Panc1 (cell line): ENCODE measurements around the gene SNX22. TPM values are rescaled to one million over a fixed set of nuclear protein-coding genes. Genes with fewer than 3 reads are reported as not detected.

Experiments
- ATAC-seq: fragments of 200-7000 bp; cut with Tn5 transposase; 2 replicates; pipeline ENCODE4 v1.9.1; 2020; ENCODE audit warnings: mild to moderate bottlenecking, moderate library complexity
- BruUV-seq: library from RNA; stranded (reverse); fragments of 400-500 nt; replicated peaks from 2 replicates; lab custom pipeline; 2021; lab: Mats Ljungman, UMichigan
- CTCF ChIA-PET: fragments of 300-600 bp; sonication (Branson Sonifier 250); formaldehyde crosslinking; loops from one replicate; lab custom pipeline; 2022; ENCODE audit warnings: antibody characterized with exemption; lab: Charles Lee
- POLR2A ChIA-PET: fragments of 300-600 bp; sonication (Branson Sonifier 250); formaldehyde crosslinking; loops from one replicate; lab custom pipeline; 2022; ENCODE audit warnings: antibody characterized with exemption; lab: Charles Lee
- DNase-seq: peaks from one replicate; pipeline ENCODE4 v3.0.0-alpha.2; 2010; ENCODE audit warnings: low read depth, low spot score
- H3K27ac ChIP-seq: 2 replicates; pipeline ENCODE4 v1.5.1; 2011; ENCODE audit warnings: mild to moderate bottlenecking, low read length, inconsistent platforms
- H3K27me3 ChIP-seq: fragments of 200-500 bp; sonication (Bioruptor generic); 2 replicates; pipeline ENCODE4 v1.6.0; 2014; ENCODE audit warnings: low read length, inconsistent platforms; ENCODE audit not compliant: control insufficient read depth, insufficient read depth
- H3K36me3 ChIP-seq: fragments of 200-500 bp; sonication (Bioruptor generic); 2 replicates; pipeline ENCODE4 v1.5.1; 2014; ENCODE audit warnings: inconsistent platforms, mild to moderate bottlenecking, low read length, moderate library complexity; ENCODE audit not compliant: control insufficient read depth, insufficient read depth
- H3K4me1 ChIP-seq: 2 replicates; pipeline ENCODE4 v1.5.1; 2011; ENCODE audit warnings: inconsistent platforms, mild to moderate bottlenecking, low read length, moderate library complexity; ENCODE audit not compliant: control insufficient read depth, insufficient read depth
- H3K4me3 ChIP-seq, 2 experiments: 2 replicates each; pipeline ENCODE4 v1.5.1; 2011 to 2012; ENCODE audit warnings: low read depth in 2 of 2, low read length in 2 of 2, mild to moderate bottlenecking in 2 of 2, inconsistent platforms in 1 of 2, moderate library complexity in 1 of 2
- H3K9me3 ChIP-seq: fragments of 200-500 bp; sonication (Bioruptor generic); 2 replicates; pipeline ENCODE4 v1.5.1; 2014; ENCODE audit warnings: low read depth, mild to moderate bottlenecking, inconsistent platforms, low read length, moderate library complexity; ENCODE audit not compliant: control insufficient read depth, insufficient read depth
- POLR2AphosphoS5 ChIP-seq: IDR thresholded peaks from 2 replicates; pipeline ENCODE4 v1.6.1; 2012; ENCODE audit warnings: mild to moderate bottlenecking, low read depth, low read length, moderate library complexity
- REST ChIP-seq, 2 experiments: IDR thresholded peaks; 2 replicates each; pipeline ENCODE4 v1.6.1; 2011 to 2012; ENCODE audit warnings: low read depth in 2 of 2, control low read depth in 1 of 2, low read length in 1 of 2, mild to moderate bottlenecking in 1 of 2, moderate library complexity in 1 of 2; ENCODE audit not compliant: insufficient read depth in 1 of 2
- SIN3A ChIP-seq: IDR thresholded peaks from 2 replicates; pipeline ENCODE4 v1.6.1; 2012; ENCODE audit warnings: low read depth, mild to moderate bottlenecking, low read length, moderate library complexity, borderline replicate concordance; ENCODE audit not compliant: insufficient read depth
- TCF7L2 ChIP-seq: IDR thresholded peaks from 2 replicates; pipeline ENCODE4 v1.6.1; 2011; ENCODE audit warnings: mild to moderate bottlenecking, low read depth, low read length, inconsistent platforms
- in situ Hi-C: cut with HindIII; loops from 2 replicates; pipeline ENCODE4 v1.10.0; 2016; ENCODE audit warnings: low sequenced_read_pairs, low pct_unique_long_range_greater_than_20kb
- intact Hi-C: fragments of 100-400 bp; cut with micrococcal nuclease; formaldehyde crosslinking; loops from one replicate; pipeline ENCODE4 v1.10.0; 2022; ENCODE audit not compliant: unreplicated experiment
- total RNA-seq: library from RNA; stranded (reverse); gene quantifications from one replicate; pipeline ENCODE4 v1.2.1, GENCODE V29; 2021; ENCODE audit not compliant: unreplicated experiment
- TF ChIP-seq, protein P1 (sequence below): fragments of 450-650 bp; IDR thresholded peaks from 2 replicates; pipeline ENCODE4 v1.5.1; 2017; ENCODE audit warnings: mild to moderate bottlenecking

SNX22 gene
- total RNA-seq, 1 experiment from 2014 or later = 2.3 TPM

GRCh38 chr15:64149893-64150578 is 1.5 kb upstream of the SNX22 start:
- ATAC-seq = no peak
- in situ Hi-C loops (no loop called here), intact Hi-C loops (no loop called here)
- TF ChIP-seq, protein P1, sequence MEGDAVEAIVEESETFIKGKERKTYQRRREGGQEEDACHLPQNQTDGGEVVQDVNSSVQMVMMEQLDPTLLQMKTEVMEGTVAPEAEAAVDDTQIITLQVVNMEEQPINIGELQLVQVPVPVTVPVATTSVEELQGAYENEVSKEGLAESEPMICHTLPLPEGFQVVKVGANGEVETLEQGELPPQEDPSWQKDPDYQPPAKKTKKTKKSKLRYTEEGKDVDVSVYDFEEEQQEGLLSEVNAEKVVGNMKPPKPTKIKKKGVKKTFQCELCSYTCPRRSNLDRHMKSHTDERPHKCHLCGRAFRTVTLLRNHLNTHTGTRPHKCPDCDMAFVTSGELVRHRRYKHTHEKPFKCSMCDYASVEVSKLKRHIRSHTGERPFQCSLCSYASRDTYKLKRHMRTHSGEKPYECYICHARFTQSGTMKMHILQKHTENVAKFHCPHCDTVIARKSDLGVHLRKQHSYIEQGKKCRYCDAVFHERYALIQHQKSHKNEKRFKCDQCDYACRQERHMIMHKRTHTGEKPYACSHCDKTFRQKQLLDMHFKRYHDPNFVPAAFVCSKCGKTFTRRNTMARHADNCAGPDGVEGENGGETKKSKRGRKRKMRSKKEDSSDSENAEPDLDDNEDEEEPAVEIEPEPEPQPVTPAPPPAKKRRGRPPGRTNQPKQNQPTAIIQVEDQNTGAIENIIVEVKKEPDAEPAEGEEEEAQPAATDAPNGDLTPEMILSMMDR = no peak
- TF ChIP-seq REST (IDR thresholded peaks at IDR 0.05; ENCODE audit: insufficient read depth in 1 of 2, low read depth in 2 of 2, low read length in 1 of 2) (no peak), POLR2AphosphoS5 (no peak), TCF7L2 (no peak), SIN3A (no peak)
- H3K4me1 ChIP-seq = peaks cover 9% of the 10 kb centered on the region
- H3K27ac ChIP-seq = no peak overlapping the region
- BruUV-seq = no TSS peak
- CTCF ChIA-PET = interaction anchor here (0.6 to 1.0 kb wide), 3 partner anchors 54 to 217 kb away, joined by 3 to 5 read pairs (median 5); partner anchors contain the start of gene SNX1
- DNase-seq = no peak
- no peaks in the 10 kb centered on the region; the same call in 1 of the 2 replicates for H3K36me3 ChIP-seq
- H3K9me3 ChIP-seq = no peaks in the 10 kb centered on the region
- H3K4me3 ChIP-seq = no peak overlapping the region
- no peaks in the 10 kb centered on the region for H3K27me3 ChIP-seq
- POLR2A ChIA-PET = interaction anchor here (0.6 kb wide), 1 partner anchor 57 kb away, joined by 7 read pairs; no protein-coding TSS in a partner anchor

DNA sequence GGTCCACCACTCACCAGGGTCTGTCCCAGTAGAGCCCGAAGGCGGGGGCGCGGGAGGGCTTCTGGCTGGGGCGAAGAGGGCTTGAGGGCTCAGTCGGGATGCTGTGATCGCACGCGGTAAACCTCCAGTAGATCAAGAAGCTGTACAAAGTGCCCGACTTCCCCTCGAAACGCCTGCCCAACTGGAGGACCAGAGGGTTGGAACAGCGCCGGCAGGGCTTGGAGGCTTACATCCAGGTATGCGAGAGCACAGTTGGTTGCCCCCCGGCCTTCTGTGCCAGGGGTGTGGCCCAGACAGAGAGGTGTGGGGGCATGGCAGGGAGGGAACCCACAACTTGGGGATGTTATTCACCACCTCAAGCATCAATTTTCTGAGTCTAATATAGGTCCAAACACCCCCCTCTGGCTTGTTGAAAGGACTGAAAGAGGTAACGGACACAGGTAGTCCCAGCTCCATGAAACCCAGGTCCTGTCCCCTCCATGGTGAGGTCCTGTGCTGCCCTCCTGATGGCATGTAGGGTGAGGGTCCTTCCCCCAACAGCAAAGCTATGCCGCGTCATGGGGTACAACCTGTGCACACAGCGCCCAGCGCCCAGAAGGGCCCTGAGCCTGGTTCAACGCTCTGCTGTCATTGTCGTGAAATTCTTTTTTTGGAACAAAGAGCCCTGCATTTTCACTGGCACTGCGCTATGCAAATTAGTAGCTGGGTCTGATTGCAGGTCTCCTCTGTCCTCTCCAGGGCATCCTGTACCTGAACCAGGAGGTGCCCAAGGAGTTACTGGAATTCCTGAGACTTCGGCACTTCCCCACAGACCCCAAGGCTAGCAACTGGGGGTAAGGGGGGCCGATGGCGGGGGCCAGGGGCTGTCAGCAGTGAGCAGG is 1.2 kb downstream of the SNX22 start:
- H3K27me3 ChIP-seq = no peaks in the 10 kb centered on the region
- ChIA-PET POLR2A (no interaction called here), CTCF (interaction anchor here (0.5 to 2.2 kb wide), 16 partner anchors 11 to 670 kb away, joined by 3 to 10 read pairs (median 4); partner anchors contain the start of gene CIAO2A)
- no TSS peak for BruUV-seq
- in situ Hi-C loops = no loop called here
- no peaks in the 10 kb centered on the region; the same call in 1 of the 2 replicates for H3K36me3 ChIP-seq
- H3K4me3 ChIP-seq = peak overlapping the region; percentile 53 to 68
- ATAC-seq = no peak
- DNase-seq = no peak
- H3K4me1 ChIP-seq = peaks cover 9% of the 10 kb centered on the region
- no peaks in the 10 kb centered on the region for H3K9me3 ChIP-seq
- intact Hi-C loops = no loop called here
- no peak overlapping the region for H3K27ac ChIP-seq
- no peak for TF ChIP-seq SIN3A
